Parathyroid adenoma (tissue), 2 donors: ENCODE measurements around the gene GPR21.

Experiments
- H2AFZ ChIP-seq: fragments of 300-600 bp; sonication (generic); one replicate; pipeline ENCODE4 v1.7.0; 2017; ENCODE audit warnings: antibody characterized with exemption, mild to moderate bottlenecking
- H3K27ac ChIP-seq: fragments of 300-600 bp; sonication (generic); one replicate; pipeline ENCODE4 v1.7.0; 2017
- H3K27me3 ChIP-seq: fragments of 300-600 bp; sonication (generic); one replicate; pipeline ENCODE4 v1.7.0; 2017; ENCODE audit warnings: low read length; ENCODE audit not compliant: control insufficient read depth, insufficient read depth
- H3K36me3 ChIP-seq: fragments of 300-600 bp; sonication (generic); one replicate; pipeline ENCODE4 v1.7.0; 2017; ENCODE audit warnings: low read length; ENCODE audit not compliant: control insufficient read depth, insufficient read depth
- H3K4me1 ChIP-seq: fragments of 300-600 bp; sonication (generic); one replicate; pipeline ENCODE4 v1.7.0; 2017; ENCODE audit warnings: control low read depth
- H3K4me2 ChIP-seq: fragments of 300-600 bp; sonication (generic); one replicate; pipeline ENCODE4 v1.7.0; 2017; ENCODE audit warnings: low read length
- H3K4me3 ChIP-seq: fragments of 300-600 bp; sonication (generic); one replicate; pipeline ENCODE4 v1.7.0; 2017; ENCODE audit warnings: low read depth, low read length
- H3K79me2 ChIP-seq: fragments of 300-600 bp; sonication (generic); one replicate; pipeline ENCODE4 v1.7.0; 2017; ENCODE audit warnings: control low read depth
- H3K9ac ChIP-seq: fragments of 300-600 bp; sonication (generic); one replicate; pipeline ENCODE4 v1.7.0; 2017; ENCODE audit warnings: mild to moderate bottlenecking
- H3K9me3 ChIP-seq: fragments of 300-600 bp; sonication (generic); one replicate; pipeline ENCODE4 v1.7.0; 2017; ENCODE audit warnings: low read length; ENCODE audit not compliant: control insufficient read depth
- TF ChIP-seq, protein P1 (sequence below): fragments of 300-600 bp; sonication (generic); IDR thresholded peaks from one replicate; pipeline ENCODE4 v1.7.0; 2017; ENCODE audit warnings: antibody characterized with exemption, mild to moderate bottlenecking
- donor health status: primary hyperparathyroidism.

Gene GPR21

DNA sequence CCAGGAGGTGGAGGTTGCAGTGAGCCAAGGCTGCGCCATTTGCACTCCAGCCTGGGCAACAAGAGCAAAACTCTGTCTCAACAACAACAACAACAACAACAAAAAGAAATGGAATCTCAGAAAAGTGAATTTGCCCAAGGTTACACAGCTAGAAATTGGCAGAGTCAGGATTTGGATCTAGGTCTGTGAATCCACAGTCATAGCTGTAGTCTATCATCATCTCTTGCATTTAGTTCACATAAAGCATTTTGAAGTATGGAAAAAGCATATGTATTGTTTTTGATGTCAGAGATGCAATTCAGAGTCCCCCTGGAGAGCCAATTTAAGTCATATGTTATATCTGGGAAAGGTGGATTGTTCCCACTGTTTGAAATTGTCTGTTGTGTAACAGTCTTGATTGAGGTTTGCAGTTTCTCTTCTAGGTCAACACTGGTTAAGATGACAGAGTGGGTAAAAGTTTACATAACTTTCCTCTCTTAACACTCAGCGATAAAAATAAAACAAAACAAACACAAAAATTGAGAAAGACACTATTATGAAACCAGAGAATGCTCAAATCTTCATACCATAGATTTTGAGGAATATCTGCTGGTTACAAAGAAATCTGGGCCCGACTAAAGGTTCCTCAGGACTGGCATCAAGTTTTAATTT lies 21.5 kb upstream of the GPR21 start:
- no peak overlapping the region for H3K4me2 ChIP-seq
- H2AFZ ChIP-seq, result no peak overlapping the region
- no peaks in the 10 kb centered on the region for H3K79me2 ChIP-seq
- H3K27me3 ChIP-seq, result no peaks in the 10 kb centered on the region
- H3K4me1 ChIP-seq, result no peaks in the 10 kb centered on the region
- no peaks in the 10 kb centered on the region for H3K36me3 ChIP-seq
- H3K4me3 ChIP-seq, result no peak overlapping the region
- TF ChIP-seq, protein P1, sequence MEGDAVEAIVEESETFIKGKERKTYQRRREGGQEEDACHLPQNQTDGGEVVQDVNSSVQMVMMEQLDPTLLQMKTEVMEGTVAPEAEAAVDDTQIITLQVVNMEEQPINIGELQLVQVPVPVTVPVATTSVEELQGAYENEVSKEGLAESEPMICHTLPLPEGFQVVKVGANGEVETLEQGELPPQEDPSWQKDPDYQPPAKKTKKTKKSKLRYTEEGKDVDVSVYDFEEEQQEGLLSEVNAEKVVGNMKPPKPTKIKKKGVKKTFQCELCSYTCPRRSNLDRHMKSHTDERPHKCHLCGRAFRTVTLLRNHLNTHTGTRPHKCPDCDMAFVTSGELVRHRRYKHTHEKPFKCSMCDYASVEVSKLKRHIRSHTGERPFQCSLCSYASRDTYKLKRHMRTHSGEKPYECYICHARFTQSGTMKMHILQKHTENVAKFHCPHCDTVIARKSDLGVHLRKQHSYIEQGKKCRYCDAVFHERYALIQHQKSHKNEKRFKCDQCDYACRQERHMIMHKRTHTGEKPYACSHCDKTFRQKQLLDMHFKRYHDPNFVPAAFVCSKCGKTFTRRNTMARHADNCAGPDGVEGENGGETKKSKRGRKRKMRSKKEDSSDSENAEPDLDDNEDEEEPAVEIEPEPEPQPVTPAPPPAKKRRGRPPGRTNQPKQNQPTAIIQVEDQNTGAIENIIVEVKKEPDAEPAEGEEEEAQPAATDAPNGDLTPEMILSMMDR, result no peak
- H3K9me3 ChIP-seq, result no peaks in the 10 kb centered on the region
- H3K9ac ChIP-seq, result no peak overlapping the region
- H3K27ac ChIP-seq, result no peak overlapping the region

DNA sequence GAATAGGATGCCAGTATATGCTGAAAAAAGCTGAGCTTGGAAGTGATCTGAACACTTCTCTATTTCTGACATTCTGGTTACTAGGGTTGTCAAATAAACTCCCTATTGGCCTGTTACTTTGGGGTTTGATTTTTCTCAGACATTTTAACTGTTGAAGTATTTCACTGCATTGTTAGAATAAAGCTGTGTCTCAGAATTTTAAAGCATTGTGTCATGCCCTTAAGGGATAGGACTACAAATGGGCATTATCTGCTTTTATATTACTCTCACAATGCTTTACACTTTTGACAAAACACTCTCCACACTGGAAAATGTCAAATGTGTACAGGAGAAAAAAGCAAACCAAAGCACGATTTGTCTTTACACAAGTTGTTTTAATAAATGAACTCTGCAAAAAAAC lies 16.8 kb upstream of the GPR21 start:
- TF ChIP-seq, protein P1, result no peak
- no peak overlapping the region for H3K4me3 ChIP-seq
- H3K79me2 ChIP-seq, result no peaks in the 10 kb centered on the region
- H3K4me1 ChIP-seq, result no peaks in the 10 kb centered on the region
- no peaks in the 10 kb centered on the region for H3K9me3 ChIP-seq
- H2AFZ ChIP-seq, result no peak overlapping the region
- H3K27ac ChIP-seq, result no peak overlapping the region
- H3K9ac ChIP-seq, result no peak overlapping the region
- no peaks in the 10 kb centered on the region for H3K36me3 ChIP-seq
- no peak overlapping the region for H3K4me2 ChIP-seq
- no peaks in the 10 kb centered on the region for H3K27me3 ChIP-seq

DNA sequence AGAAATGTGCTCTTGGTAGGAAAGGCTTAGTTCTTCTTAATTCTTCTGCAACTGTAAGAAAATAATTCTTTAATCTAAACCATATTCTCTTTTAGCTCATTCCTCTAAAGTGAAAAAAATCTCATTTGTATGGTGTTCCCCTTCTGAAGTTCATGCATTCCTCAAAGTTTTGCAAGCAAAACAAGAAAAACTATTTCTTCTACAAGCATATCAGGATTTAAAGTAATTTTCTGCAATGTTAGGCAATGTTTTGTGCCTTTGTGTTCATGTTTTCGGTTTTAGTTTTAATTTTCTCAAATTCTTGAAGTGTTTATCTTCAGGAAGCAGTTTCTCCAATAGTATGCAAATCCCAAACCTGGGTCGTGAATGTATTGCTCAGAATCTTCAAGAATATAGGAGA lies 12.7 kb upstream of the GPR21 start:
- Histone ChIP-seq H3K27me3 (no peaks in the 10 kb centered on the region), H2AFZ (no peak overlapping the region), H3K9ac (no peak overlapping the region), H3K27ac (no peak overlapping the region), H3K4me2 (no peak overlapping the region), H3K79me2 (no peaks in the 10 kb centered on the region), H3K4me1 (no peaks in the 10 kb centered on the region), H3K9me3 (no peaks in the 10 kb centered on the region), H3K36me3 (no peaks in the 10 kb centered on the region), H3K4me3 (no peak overlapping the region)
- TF ChIP-seq, protein P1, result no peak

DNA sequence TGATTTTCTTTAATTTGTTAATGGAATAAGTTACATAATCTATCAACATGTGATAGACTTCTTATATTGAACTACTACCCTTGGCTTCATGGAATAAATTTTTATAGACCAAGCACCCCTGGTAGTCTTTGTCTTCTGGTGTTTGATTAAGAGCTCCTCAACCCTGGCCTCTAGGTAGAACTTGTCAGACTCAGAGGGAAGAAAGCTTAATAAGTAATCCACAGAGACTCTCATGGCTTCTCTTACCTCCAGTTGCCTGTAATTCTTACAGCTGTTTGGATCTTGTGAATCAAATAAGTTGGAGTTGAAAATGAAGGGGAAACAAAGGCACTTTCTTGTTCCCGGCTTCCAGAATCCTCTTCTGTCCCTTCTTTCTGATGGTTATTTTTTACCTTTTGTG lies 7.0 kb upstream of the GPR21 start:
- no peaks in the 10 kb centered on the region for H3K4me1 ChIP-seq
- no peak overlapping the region for H3K9ac ChIP-seq
- H3K79me2 ChIP-seq, result no peaks in the 10 kb centered on the region
- no peaks in the 10 kb centered on the region for H3K36me3 ChIP-seq
- no peak overlapping the region for H3K4me3 ChIP-seq
- no peak overlapping the region for H3K27ac ChIP-seq
- no peaks in the 10 kb centered on the region for H3K27me3 ChIP-seq
- no peak overlapping the region for H2AFZ ChIP-seq
- H3K9me3 ChIP-seq, result no peaks in the 10 kb centered on the region
- no peak overlapping the region for H3K4me2 ChIP-seq
- TF ChIP-seq, protein P1, result no peak

DNA sequence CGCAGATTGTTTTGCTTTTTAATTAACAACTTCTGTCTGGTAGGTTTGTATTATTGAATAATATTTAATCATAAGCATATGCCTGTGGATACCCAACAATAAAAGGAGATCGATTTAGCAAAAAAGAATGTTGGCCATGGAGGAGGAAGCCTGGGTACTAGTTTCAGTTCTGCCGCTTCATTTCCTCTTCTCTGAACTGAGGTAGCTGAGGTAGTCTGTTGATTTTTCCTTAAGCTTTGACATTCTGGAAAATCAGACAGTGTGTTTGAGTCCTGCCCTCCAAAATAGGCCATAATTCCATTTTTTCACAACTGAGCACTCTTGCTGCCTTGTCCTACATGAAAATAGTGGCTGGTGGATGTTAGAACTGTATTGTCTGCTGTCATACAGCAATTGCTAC lies 6.0 kb upstream of the GPR21 start:
- H3K27me3 ChIP-seq, result no peaks in the 10 kb centered on the region
- H3K27ac ChIP-seq, result no peak overlapping the region
- no peaks in the 10 kb centered on the region for H3K36me3 ChIP-seq
- H3K79me2 ChIP-seq, result no peaks in the 10 kb centered on the region
- no peaks in the 10 kb centered on the region for H3K9me3 ChIP-seq
- TF ChIP-seq, protein P1, result no peak
- no peaks in the 10 kb centered on the region for H3K4me1 ChIP-seq
- no peak overlapping the region for H3K4me2 ChIP-seq
- no peak overlapping the region for H3K9ac ChIP-seq
- no peak overlapping the region for H2AFZ ChIP-seq
- H3K4me3 ChIP-seq, result no peak overlapping the region
